Esophagus muscularis mucosa (tissue), 4 donors: Measurements from ENCODE around the gene ADAMTS7. TPM values are rescaled to one million over a fixed set of nuclear protein-coding genes. Genes with fewer than 3 reads are reported as not detected.
"Not testable (repeated sequence)": the region's sequence is repeated elsewhere in the genome, so short reads cannot be mapped to it uniquely, and the experiment has no call there.

Source experiments
- DNase-seq: peaks from one replicate; pipeline ENCODE4 v3.0.0-alpha.2; 2017; ENCODE audit errors: extremely low spot score
- H3K27ac ChIP-seq, 4 donors: fragments of 200-600 bp; sonication (generic); replicated peaks in 1 of 4; 1 replicate in 3 of 4; 2 replicates in 1 of 4; pipeline ENCODE4 v1.5.1; 2016 to 2019; ENCODE audit warnings: mild to moderate bottlenecking in 1 of 4
- H3K27me3 ChIP-seq, 4 donors: fragments of 200-600 bp; sonication (generic); one replicate each; pipeline versions ENCODE4 v1.5.1 to v1.6.0; 2016 to 2019
- H3K36me3 ChIP-seq, 4 donors: fragments of 200-600 bp; sonication (generic); one replicate each; pipeline ENCODE4 v1.5.1; 2016 to 2019
- H3K4me1 ChIP-seq, 4 donors: fragments of 200-600 bp; sonication (generic); one replicate each; pipeline ENCODE4 v1.5.1; 2016 to 2019
- H3K4me3 ChIP-seq, 4 donors: fragments of 200-600 bp; sonication (generic); 1 replicate in 2 of 4; 2 replicates in 2 of 4; pipeline ENCODE4 v1.5.1; 2016 to 2019; ENCODE audit warnings: mild to moderate bottlenecking in 4 of 4, moderate library complexity in 1 of 4
- H3K9me3 ChIP-seq, 4 donors: fragments of 200-600 bp; sonication (generic); 1 replicate in 3 of 4; 2 replicates in 1 of 4; pipeline ENCODE4 v1.5.1; 2016 to 2019
- CTCF ChIP-seq, 3 experiments: fragments of 200-600 bp in 2 of 3; fragments of 450-650 bp in 1 of 3; sonication (generic) in 2 of 3; IDR thresholded peaks; one replicate each; pipeline ENCODE4 v1.5.1; 2017 to 2019; ENCODE audit warnings: antibody characterized with exemption in 3 of 3, mild to moderate bottlenecking in 2 of 3, moderate library complexity in 1 of 3
- EP300 ChIP-seq: sonication (generic); formaldehyde crosslinking; IDR thresholded peaks from one replicate; pipeline ENCODE4 v1.6.1; 2017; ENCODE audit warnings: antibody characterized with exemption
- POLR2A ChIP-seq: fragments of 450-650 bp; IDR thresholded peaks from one replicate; pipeline ENCODE4 v1.6.1; 2017; ENCODE audit warnings: antibody characterized with exemption, moderate library complexity, mild to moderate bottlenecking, low read depth
- POLR2AphosphoS5 ChIP-seq, 2 donors: sonication (generic); formaldehyde crosslinking; IDR thresholded peaks; one replicate each; pipeline ENCODE4 v1.6.1; 2017; ENCODE audit warnings: antibody characterized with exemption in 2 of 2
- WGBS: methylation state at CpG from one replicate; pipeline ENCODE4 v1.1.5; 2018; 5-methylcytosine and 5-hydroxymethylcytosine counted together
- intact Hi-C: fragments of 100-400 bp; cut with DNase I; formaldehyde crosslinking; loops from one replicate; pipeline ENCODE4 v1.15.1; 2023
- total RNA-seq, 4 donors: library from RNA; depleted of rRNA; stranded (reverse); fragments of >200 nt; gene quantifications; one replicate each; pipeline versions ENCODE4 v1.1.0 to v1.2.1, GENCODE V29; 2016

The ADAMTS7 gene
- total RNA-seq, 4 donors from 2014 or later, result 2.0 to 4.6 (median 2.3) TPM

- Histone ChIP-seq H3K4me3 (no peak overlapping the region), H3K36me3 (peaks cover 5 to 43% (median 28%) of the 10 kb centered on the region in 4 donors), H3K27me3 (no peaks in the 10 kb centered on the region), H3K9me3 (no peaks in the 10 kb centered on the region), H3K4me1 (no peaks in the 10 kb centered on the region), H3K27ac (no peak overlapping the region)
- TF ChIP-seq POLR2AphosphoS5 (IDR thresholded peaks at IDR 0.05), result no peak
- TF ChIP-seq EP300, result no peak
- TF ChIP-seq CTCF (IDR thresholded peaks at IDR 0.05), result no peak
- TF ChIP-seq POLR2A, result no peak
- 92% methylated on average over 4 of the region's 17 CpGs for WGBS
- DNase-seq, result no peak
- intact Hi-C loops, result no loop called here
Measured at GRCh38 chr15:78789615-78790014, 21.6 kb downstream of the ADAMTS7 start.

GRCh38 chr15:78788016-78788660 is 23.1 kb downstream of the ADAMTS7 start:
- H3K36me3 ChIP-seq, result peaks cover 5 to 43% (median 28%) of the 10 kb centered on the region in 4 donors
- WGBS, result 94% methylated on average over 14 of the region's 14 CpGs
- no peak overlapping the region for H3K27ac ChIP-seq
- no peak overlapping the region for H3K4me3 ChIP-seq
- intact Hi-C loops, result no loop called here
- no peaks in the 10 kb centered on the region for H3K9me3 ChIP-seq
- DNase-seq, result no peak
- TF ChIP-seq POLR2AphosphoS5 (IDR thresholded peaks at IDR 0.05) (no peak), CTCF (IDR thresholded peaks at IDR 0.05) (no peak), EP300 (no peak), POLR2A (no peak)
- no peaks in the 10 kb centered on the region for H3K27me3 ChIP-seq
- H3K4me1 ChIP-seq, result no peaks in the 10 kb centered on the region

GRCh38 chr15:78782402-78782801 is 28.9 kb downstream of the ADAMTS7 start:
- H3K9me3 ChIP-seq, DNase-seq, intact Hi-C loops, H3K4me3 ChIP-seq, H3K27me3 ChIP-seq, H3K27ac ChIP-seq: not testable (repeated sequence)
- WGBS, result 100% methylated on average over 1 of the region's 2 CpGs
- H3K4me1 ChIP-seq, result peaks cover 10 to 20% (median 18%) of the 10 kb centered on the region in 4 donors
- H3K36me3 ChIP-seq, result peaks cover 1 to 15% (median 8%) of the 10 kb centered on the region in 4 donors

- H3K4me3 ChIP-seq, H3K9me3 ChIP-seq, H3K27me3 ChIP-seq, DNase-seq, H3K36me3 ChIP-seq, intact Hi-C loops, H3K27ac ChIP-seq: not testable (repeated sequence)
- peaks cover 10 to 20% (median 18%) of the 10 kb centered on the region in 4 donors for H3K4me1 ChIP-seq
- WGBS, result 87% methylated on average over 4 of the region's 4 CpGs
Measured at GRCh38 chr15:78781381-78781780, 29.9 kb downstream of the ADAMTS7 start.

GRCh38 chr15:78779975-78780374 is 31.3 kb downstream of the ADAMTS7 start:
- H3K27me3 ChIP-seq, H3K27ac ChIP-seq, H3K9me3 ChIP-seq, DNase-seq, intact Hi-C loops, H3K4me3 ChIP-seq, H3K36me3 ChIP-seq: not testable (repeated sequence)
- no CpG with 5 or more reads among the region's 9 CpGs for WGBS
- H3K4me1 ChIP-seq, result peaks cover 10 to 20% (median 18%) of the 10 kb centered on the region in 4 donors

GRCh38 chr15:78779176-78779785 is 32.0 kb downstream of the ADAMTS7 start:
- H3K27ac ChIP-seq, H3K36me3 ChIP-seq, H3K4me3 ChIP-seq, DNase-seq, intact Hi-C loops, H3K27me3 ChIP-seq, H3K9me3 ChIP-seq: not testable (repeated sequence)
- peaks cover 10 to 20% (median 18%) of the 10 kb centered on the region in 4 donors for H3K4me1 ChIP-seq
- 84% methylated on average over 5 of the region's 11 CpGs for WGBS

- no peak for TF ChIP-seq POLR2A
- WGBS, result 87% methylated on average over 5 of the region's 5 CpGs
- H3K27me3 ChIP-seq, result no peaks in the 10 kb centered on the region
- peaks cover 10 to 20% (median 18%) of the 10 kb centered on the region in 4 donors for H3K4me1 ChIP-seq
- no peaks in the 10 kb centered on the region for H3K36me3 ChIP-seq
- H3K4me3 ChIP-seq, result no peak overlapping the region
- H3K9me3 ChIP-seq, result no peaks in the 10 kb centered on the region
- DNase-seq, result no peak
- no peak overlapping the region for H3K27ac ChIP-seq
- intact Hi-C loops, result no loop called here
Measured at GRCh38 chr15:78778422-78778821, 32.8 kb downstream of the ADAMTS7 start.

GRCh38 chr15:78777953-78778345 is 33.3 kb downstream of the ADAMTS7 start:
- WGBS, result 94% methylated on average over 11 of the region's 12 CpGs
- intact Hi-C loops, result not testable (repeated sequence)

GRCh38 chr15:78777290-78777952 is 33.8 kb downstream of the ADAMTS7 start:
- H3K27me3 ChIP-seq, H3K27ac ChIP-seq, DNase-seq, H3K4me3 ChIP-seq, H3K9me3 ChIP-seq, H3K36me3 ChIP-seq, intact Hi-C loops: not testable (repeated sequence)
- WGBS, result 86% methylated on average over 17 of the region's 26 CpGs
- peaks cover 10 to 20% (median 18%) of the 10 kb centered on the region in 4 donors for H3K4me1 ChIP-seq

More at GRCh38 chr15:78777953-78778345, 33.3 kb downstream of the ADAMTS7 start:
- H3K27ac ChIP-seq, DNase-seq, H3K36me3 ChIP-seq, H3K9me3 ChIP-seq, H3K27me3 ChIP-seq, H3K4me3 ChIP-seq: not testable (repeated sequence)
- peaks cover 10 to 20% (median 18%) of the 10 kb centered on the region in 4 donors for H3K4me1 ChIP-seq
